Pancreas (tissue), 10 donors: Measurements from ENCODE around the gene IP6K1. TPM values are rescaled to one million over a fixed set of nuclear protein-coding genes. Genes with fewer than 3 reads are reported as not detected.

Source experiments
- ATAC-seq, 4 donors: fragments of 200-7000 bp; cut with Tn5 transposase; one replicate each; pipeline versions ENCODE4 v1.8.0 to v1.9.1; 2020; ENCODE audit warnings: mild to moderate bottlenecking in 4 of 4, moderate library complexity in 4 of 4
- DNase-seq, 6 donors: peaks; one replicate each; pipeline ENCODE4 v3.0.0-alpha.2; 2020
- FAIRE-seq: peaks from 2 replicates; lab custom pipeline; 2012; peaks lifted over from hg19 to GRCh38; lab: Jason Lieb, UNC
- H3K27ac ChIP-seq, 4 donors: fragments of 200-600 bp; sonication (generic); 1 replicate in 3 of 4; 2 replicates in 1 of 4; pipeline versions ENCODE4 v1.5.0 to v1.8.0; 2020
- H3K27me3 ChIP-seq, 4 donors: fragments of 200-600 bp; one replicate each; pipeline ENCODE4 v1.8.0; 2021
- H3K36me3 ChIP-seq, 3 donors: fragments of 200-600 bp; sonication (generic) in 1 of 3; one replicate each; pipeline versions ENCODE4 v1.5.0 to v1.8.0; 2020 to 2021
- H3K4me1 ChIP-seq, 3 donors: fragments of 200-600 bp; one replicate each; pipeline ENCODE4 v1.8.0; 2021
- H3K4me3 ChIP-seq, 4 donors: fragments of 200-600 bp; sonication (generic) in 2 of 4; one replicate each; pipeline versions ENCODE4 v1.5.0 to v1.8.0; 2020 to 2021
- H3K9me3 ChIP-seq, 4 donors: fragments of 200-600 bp; one replicate each; pipeline ENCODE4 v1.8.0; 2021
- CTCF ChIP-seq, 4 donors: fragments of 200-600 bp; sonication (generic) in 3 of 4; IDR thresholded peaks; one replicate each; pipeline versions ENCODE4 v1.5.0 to v1.8.0; 2021; ENCODE audit warnings: antibody characterized with exemption in 4 of 4
- WGBS, 2 donors: extraction: QIAGEN DNeasy Blood & Tissue Kit; methylation state at CpG; one replicate each; pipeline ENCODE4 v1.1.7; 2013; 5-methylcytosine and 5-hydroxymethylcytosine counted together
- intact Hi-C, 3 donors: fragments of 100-400 bp; cut with DNase I; formaldehyde crosslinking; loops; one replicate each; pipeline versions ENCODE4 v1.11.1 to v1.14.2; 2022
- polyA plus RNA-seq, 2 donors: library from polyadenylated mRNA; stranded (reverse); fragments of 200-250 nt; gene quantifications; one replicate each; pipeline ENCODE4 v1.2.3, GENCODE V29; 2013
- total RNA-seq, 6 donors: library from RNA; stranded (reverse); fragmentation: NEBNext Ultra II Directional in 4 of 6; extraction: Animal tissue kit (Norgen Biotek cat#: 25700) in 4 of 6; gene quantifications; one replicate each; pipeline versions ENCODE4 v1.2.1 to v1.2.4, GENCODE V29; 2021 to 2023
- donor health status: healthy with polysubstance abuse.
- donor health status: DM: no; HTN: no; CAD: no; lungs with moderate emphysema.
- donor health status: DM: no; HTN: no; CAD: no.
- donor health status: control.
- donor health status: control.
- donor health status: Bipolar disorder and iron deficiency.
- donor health status: DM: yes; HTN: yes; CAD: no.
- donor health status: DM: no; HTN: no; CAD: no.
- donor health status: DM: no; HTN: no; CAD: no.
- donor health status: DM: yes; HTN: yes; CAD: no.

The IP6K1 gene
- total and polyA plus RNA-seq, 8 donors = 11.2 to 28.5 (median 15.2) TPM

- no peaks in the 10 kb centered on the region for H3K36me3 ChIP-seq
- intact Hi-C loops = no loop called here
- H3K27me3 ChIP-seq = no peaks in the 10 kb centered on the region
- ATAC-seq = no peak
- H3K9me3 ChIP-seq = no peaks in the 10 kb centered on the region
- TF ChIP-seq CTCF (IDR thresholded peaks at IDR 0.05) = no peak
- no peak for FAIRE-seq
- WGBS, 2 donors = 72 to 84% methylated on average over 4 of the region's 4 CpGs
- no peaks in the 10 kb centered on the region for H3K4me1 ChIP-seq
- no peak overlapping the region for H3K27ac ChIP-seq
- no peak overlapping the region for H3K4me3 ChIP-seq
- no peak for DNase-seq
Measured at GRCh38 chr3:49794431-49794830, 8.1 kb upstream of the IP6K1 start.

- intact Hi-C loops = no loop called here
- 78 to 84% methylated on average over 13 of the region's 13 CpGs for WGBS, 2 donors
- FAIRE-seq (no peak), ATAC-seq (no peak), DNase-seq (no peak)
- no peaks in the 10 kb centered on the region for H3K27me3 ChIP-seq
- no peak overlapping the region for H3K4me3 ChIP-seq
- H3K36me3 ChIP-seq = no peaks in the 10 kb centered on the region
- TF ChIP-seq CTCF (IDR thresholded peaks at IDR 0.05) = no peak
- H3K9me3 ChIP-seq = no peaks in the 10 kb centered on the region
- H3K4me1 ChIP-seq = no peaks in the 10 kb centered on the region
- no peak overlapping the region for H3K27ac ChIP-seq
Measured at GRCh38 chr3:49793486-49794085, 7.2 kb upstream of the IP6K1 start.

- Histone ChIP-seq H3K4me3 (no peak overlapping the region), H3K4me1 (no peaks in the 10 kb centered on the region), H3K27me3 (no peaks in the 10 kb centered on the region), H3K36me3 (no peaks in the 10 kb centered on the region), H3K27ac (no peak overlapping the region), H3K9me3 (no peaks in the 10 kb centered on the region)
- no peak for TF ChIP-seq CTCF (IDR thresholded peaks at IDR 0.05)
- WGBS, 2 donors = 71 to 75% methylated on average over 10 of the region's 10 CpGs
- no peak for FAIRE-seq
- no peak for ATAC-seq
- intact Hi-C loops = no loop called here
- DNase-seq = peak in 1 of 6 donors; percentile 28
Measured at GRCh38 chr3:49792371-49793150, 6.2 kb upstream of the IP6K1 start.

- no peak for FAIRE-seq
- intact Hi-C loops = no loop called here
- no peak for ATAC-seq
- no peaks in the 10 kb centered on the region for H3K36me3 ChIP-seq
- H3K4me1 ChIP-seq = peaks cover 0 to 5% (median 0%) of the 10 kb centered on the region in 3 donors
- 74 to 77% methylated on average over 4 of the region's 4 CpGs for WGBS, 2 donors
- TF ChIP-seq CTCF (IDR thresholded peaks at IDR 0.05) = no peak
- H3K27ac ChIP-seq = no peak overlapping the region
- H3K4me3 ChIP-seq = no peak overlapping the region
- H3K27me3 ChIP-seq = no peaks in the 10 kb centered on the region
- H3K9me3 ChIP-seq = no peaks in the 10 kb centered on the region
- peak in 2 of 6 donors; percentile 9 to 16 for DNase-seq
Measured at GRCh38 chr3:49791571-49791970, 5.2 kb upstream of the IP6K1 start.
